Measurements from ENCODE around the gene ATXN1. TPM values are rescaled to one million over a fixed set of nuclear protein-coding genes. Genes with fewer than 3 reads are reported as not detected.

Gene ATXN1
- total RNA-seq, 1 donor from 2014 or later = 3.9 TPM

GRCh38 chr6:16572943-16573342 is 188.3 kb downstream of the ATXN1 start:
- Mint-ChIP-seq H3K9me3 (no peaks in the 10 kb centered on the region), H3K4me3 (no peak overlapping the region), H3K4me1 (no peaks in the 10 kb centered on the region), H3K36me3 (ENCODE audit: low read depth) (no peaks in the 10 kb centered on the region), H3K27ac (ENCODE audit: unreplicated experiment) (no peak overlapping the region), H3K27me3 (ENCODE audit: low read depth) (no peaks in the 10 kb centered on the region)
- TF ChIP-seq CTCF (conservative IDR thresholded peaks at IDR 0.05) = no peak
- no peak for DNase-seq (ENCODE audit: low read depth, low spot score)

- H3K36me3 Mint-ChIP-seq (ENCODE audit: low read depth) = no peaks in the 10 kb centered on the region
- H3K4me1 Mint-ChIP-seq = no peaks in the 10 kb centered on the region
- DNase-seq (ENCODE audit: low read depth, low spot score) = no peak
- H3K4me3 Mint-ChIP-seq = no peak overlapping the region
- H3K27ac Mint-ChIP-seq (ENCODE audit: unreplicated experiment) = no peak overlapping the region
- no peaks in the 10 kb centered on the region for H3K27me3 Mint-ChIP-seq (ENCODE audit: low read depth)
- TF ChIP-seq CTCF (conservative IDR thresholded peaks at IDR 0.05) = no peak
- no peaks in the 10 kb centered on the region for H3K9me3 Mint-ChIP-seq
These were observed 188.9 kb downstream of the ATXN1 start for GRCh38 chr6:16572317-16572716.

GRCh38 chr6:16570946-16571345 is 190.3 kb downstream of the ATXN1 start:
- no peak overlapping the region for H3K27ac Mint-ChIP-seq (ENCODE audit: unreplicated experiment)
- no peak overlapping the region for H3K4me3 Mint-ChIP-seq
- H3K36me3 Mint-ChIP-seq (ENCODE audit: low read depth) = no peaks in the 10 kb centered on the region
- H3K9me3 Mint-ChIP-seq = no peaks in the 10 kb centered on the region
- no peak for DNase-seq (ENCODE audit: low read depth, low spot score)
- H3K4me1 Mint-ChIP-seq = no peaks in the 10 kb centered on the region
- H3K27me3 Mint-ChIP-seq (ENCODE audit: low read depth) = peaks cover 3% of the 10 kb centered on the region
- TF ChIP-seq CTCF (conservative IDR thresholded peaks at IDR 0.05) = no peak

GRCh38 chr6:16570221-16570553 is 191.1 kb downstream of the ATXN1 start:
- no peak overlapping the region for H3K27ac Mint-ChIP-seq (ENCODE audit: unreplicated experiment)
- TF ChIP-seq CTCF (conservative IDR thresholded peaks at IDR 0.05) = no peak
- DNase-seq (ENCODE audit: low read depth, low spot score) = no peak
- no peak overlapping the region for H3K4me3 Mint-ChIP-seq
- no peaks in the 10 kb centered on the region for H3K36me3 Mint-ChIP-seq (ENCODE audit: low read depth)
- peaks cover 3% of the 10 kb centered on the region for H3K27me3 Mint-ChIP-seq (ENCODE audit: low read depth)
- H3K9me3 Mint-ChIP-seq = no peaks in the 10 kb centered on the region
- H3K4me1 Mint-ChIP-seq = no peaks in the 10 kb centered on the region

GRCh38 chr6:16568128-16568527 is 193.1 kb downstream of the ATXN1 start:
- Mint-ChIP-seq H3K4me3 (no peak overlapping the region), H3K27me3 (ENCODE audit: low read depth) (peaks cover 3% of the 10 kb centered on the region), H3K9me3 (no peaks in the 10 kb centered on the region), H3K27ac (ENCODE audit: unreplicated experiment) (no peak overlapping the region), H3K36me3 (ENCODE audit: low read depth) (no peaks in the 10 kb centered on the region), H3K4me1 (no peaks in the 10 kb centered on the region)
- TF ChIP-seq CTCF (conservative IDR thresholded peaks at IDR 0.05) = no peak
- no peak for DNase-seq (ENCODE audit: low read depth, low spot score)

GRCh38 chr6:16567071-16567470 is 194.2 kb downstream of the ATXN1 start:
- TF ChIP-seq CTCF (conservative IDR thresholded peaks at IDR 0.05) = no peak
- no peak overlapping the region for H3K27ac Mint-ChIP-seq (ENCODE audit: unreplicated experiment)
- H3K27me3 Mint-ChIP-seq (ENCODE audit: low read depth) = peaks cover 3% of the 10 kb centered on the region
- H3K36me3 Mint-ChIP-seq (ENCODE audit: low read depth) = no peaks in the 10 kb centered on the region
- H3K4me3 Mint-ChIP-seq = no peak overlapping the region
- no peaks in the 10 kb centered on the region for H3K4me1 Mint-ChIP-seq
- no peaks in the 10 kb centered on the region for H3K9me3 Mint-ChIP-seq
- DNase-seq (ENCODE audit: low read depth, low spot score) = no peak
